ENCODE data around the gene TEX264. TPM values are rescaled to one million over a fixed set of nuclear protein-coding genes. Genes with fewer than 3 reads are reported as not detected.
"Not testable (repeated sequence)": the region's sequence is repeated elsewhere in the genome, so short reads cannot be mapped to it uniquely, and the experiment has no call there.

TEX264 gene
- total and polyA plus RNA-seq, 3 donors from 2014 or later, result 241 to 252 (median 251) TPM

DNA sequence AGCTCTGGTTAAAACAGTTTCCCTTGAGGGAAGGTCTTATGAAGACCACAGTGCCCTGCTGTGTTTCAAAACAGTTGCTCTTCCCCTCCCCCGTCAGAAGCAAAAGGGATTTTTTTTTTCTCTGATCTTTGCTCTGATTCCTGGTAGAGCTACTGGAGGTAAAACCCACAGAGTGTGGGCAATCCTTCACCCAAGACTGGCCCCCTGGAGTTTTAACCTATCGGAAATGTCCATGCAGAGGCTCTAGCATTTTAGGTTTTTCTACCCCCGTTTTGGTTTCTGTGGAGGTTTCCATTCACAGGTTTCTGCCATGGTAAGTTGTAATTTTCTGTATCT is 63.5 kb downstream of the TEX264 start:
- no peak for TF ChIP-seq POLR2A (IDR thresholded peaks at IDR 0.05)
- TF ChIP-seq, protein P1, sequence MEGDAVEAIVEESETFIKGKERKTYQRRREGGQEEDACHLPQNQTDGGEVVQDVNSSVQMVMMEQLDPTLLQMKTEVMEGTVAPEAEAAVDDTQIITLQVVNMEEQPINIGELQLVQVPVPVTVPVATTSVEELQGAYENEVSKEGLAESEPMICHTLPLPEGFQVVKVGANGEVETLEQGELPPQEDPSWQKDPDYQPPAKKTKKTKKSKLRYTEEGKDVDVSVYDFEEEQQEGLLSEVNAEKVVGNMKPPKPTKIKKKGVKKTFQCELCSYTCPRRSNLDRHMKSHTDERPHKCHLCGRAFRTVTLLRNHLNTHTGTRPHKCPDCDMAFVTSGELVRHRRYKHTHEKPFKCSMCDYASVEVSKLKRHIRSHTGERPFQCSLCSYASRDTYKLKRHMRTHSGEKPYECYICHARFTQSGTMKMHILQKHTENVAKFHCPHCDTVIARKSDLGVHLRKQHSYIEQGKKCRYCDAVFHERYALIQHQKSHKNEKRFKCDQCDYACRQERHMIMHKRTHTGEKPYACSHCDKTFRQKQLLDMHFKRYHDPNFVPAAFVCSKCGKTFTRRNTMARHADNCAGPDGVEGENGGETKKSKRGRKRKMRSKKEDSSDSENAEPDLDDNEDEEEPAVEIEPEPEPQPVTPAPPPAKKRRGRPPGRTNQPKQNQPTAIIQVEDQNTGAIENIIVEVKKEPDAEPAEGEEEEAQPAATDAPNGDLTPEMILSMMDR (IDR thresholded peaks at IDR 0.05), result no peak
- no peaks in the 10 kb centered on the region for H3K36me3 ChIP-seq (ENCODE audit: low read depth, missing control alignments)
- no peaks in the 10 kb centered on the region for H3K9me3 ChIP-seq
- H3K27ac ChIP-seq, result no peak overlapping the region
- no peaks in the 10 kb centered on the region for H3K27me3 ChIP-seq
- H3K4me3 ChIP-seq, result no peak overlapping the region
- H3K4me1 ChIP-seq, result no peaks in the 10 kb centered on the region
- no peak for DNase-seq
- intact Hi-C loops (cut with DNase I; ENCODE audit: low total_unique reads), result no loop called here
- WGBS, 2 donors, result 51 to 52% methylated on average over 3 of the region's 3 CpGs

DNA sequence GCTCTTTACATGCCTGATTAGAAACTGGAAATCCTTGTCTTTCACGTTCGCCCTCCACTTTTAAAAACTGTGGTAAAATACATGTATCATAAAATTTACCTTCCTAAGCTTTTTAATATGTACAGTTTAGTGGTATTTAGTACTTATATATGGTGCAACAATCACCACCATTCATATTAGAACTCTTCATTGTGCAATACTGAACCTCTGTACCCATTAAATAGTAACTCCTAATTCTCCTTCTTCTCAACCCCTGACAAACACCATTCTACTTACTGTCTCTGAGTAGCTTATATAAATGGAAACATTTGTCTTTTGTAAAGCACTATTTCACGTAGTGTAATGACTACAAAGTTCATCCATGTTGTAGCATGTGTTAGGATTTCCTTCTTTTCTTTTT is 64.0 kb downstream of the TEX264 start:
- Histone ChIP-seq H3K27ac (no peak overlapping the region), H3K36me3 (ENCODE audit: low read depth, missing control alignments) (no peaks in the 10 kb centered on the region), H3K4me3 (no peak overlapping the region), H3K9me3 (no peaks in the 10 kb centered on the region), H3K27me3 (no peaks in the 10 kb centered on the region), H3K4me1 (no peaks in the 10 kb centered on the region)
- no peak for TF ChIP-seq POLR2A (IDR thresholded peaks at IDR 0.05)
- TF ChIP-seq, protein P1 (IDR thresholded peaks at IDR 0.05), result no peak
- intact Hi-C loops (cut with DNase I; ENCODE audit: low total_unique reads), result no loop called here
- WGBS, 2 donors, result 84 to 85% methylated on average over 3 of the region's 3 CpGs
- DNase-seq, result no peak

DNA sequence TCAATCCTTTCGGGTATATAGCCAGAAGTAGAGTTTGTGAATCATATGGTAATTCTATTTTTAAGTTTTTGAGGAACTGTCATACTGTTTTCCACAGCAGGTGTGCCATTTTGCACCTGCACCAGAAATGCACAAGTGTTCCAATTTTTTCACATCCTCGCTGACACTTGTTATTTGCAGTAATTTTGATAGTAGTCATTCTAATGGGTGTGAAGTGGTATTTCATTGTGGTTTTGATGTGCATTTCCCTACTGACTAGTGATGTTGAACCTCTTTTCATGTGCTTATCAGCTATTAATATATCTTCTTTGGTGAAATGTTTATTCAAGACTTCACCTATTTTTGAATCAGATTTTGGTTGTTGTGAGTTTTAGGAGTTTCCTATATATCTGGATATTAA is 64.9 kb downstream of the TEX264 start:
- H3K36me3 ChIP-seq (ENCODE audit: low read depth, missing control alignments), result no peaks in the 10 kb centered on the region
- 71 to 91% methylated on average over 2 of the region's 2 CpGs for WGBS, 2 donors
- no peak for DNase-seq
- H3K27me3 ChIP-seq, result no peaks in the 10 kb centered on the region
- H3K4me3 ChIP-seq, result no peak overlapping the region
- no peak for TF ChIP-seq POLR2A (IDR thresholded peaks at IDR 0.05)
- TF ChIP-seq, protein P1 (IDR thresholded peaks at IDR 0.05), result no peak
- intact Hi-C loops (cut with DNase I; ENCODE audit: low total_unique reads), result no loop called here
- H3K27ac ChIP-seq, result no peak overlapping the region
- H3K9me3 ChIP-seq, result no peaks in the 10 kb centered on the region
- H3K4me1 ChIP-seq, result no peaks in the 10 kb centered on the region

DNA sequence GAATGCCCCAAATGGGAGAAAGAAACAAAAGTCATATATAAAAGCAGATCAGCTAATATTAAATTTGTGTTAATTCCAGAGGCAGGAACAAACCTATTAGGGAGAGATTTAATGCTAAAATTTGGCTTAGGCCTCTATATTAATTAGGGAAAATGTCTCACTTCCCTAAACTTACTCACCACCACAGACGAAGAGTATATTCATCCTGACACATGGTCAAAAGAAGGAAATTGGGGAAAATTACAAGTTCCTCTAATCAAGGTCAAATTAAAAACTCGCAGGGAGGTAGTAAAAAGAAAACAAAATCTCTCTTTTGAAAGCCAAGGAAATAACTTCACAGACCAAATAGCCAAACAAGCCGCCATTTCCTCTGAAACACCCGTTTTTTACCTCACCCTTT is 68.1 kb downstream of the TEX264 start:
- DNase-seq, result no peak
- 53 to 59% methylated on average over 4 of the region's 4 CpGs for WGBS, 2 donors
- Histone ChIP-seq H3K27ac (no peak overlapping the region), H3K4me1 (no peaks in the 10 kb centered on the region), H3K4me3 (no peak overlapping the region), H3K27me3 (no peaks in the 10 kb centered on the region), H3K36me3 (ENCODE audit: low read depth, missing control alignments) (no peaks in the 10 kb centered on the region), H3K9me3 (no peaks in the 10 kb centered on the region)
- intact Hi-C loops (cut with DNase I; ENCODE audit: low total_unique reads), result no loop called here
- TF ChIP-seq, protein P1 (IDR thresholded peaks at IDR 0.05), result no peak
- TF ChIP-seq POLR2A (IDR thresholded peaks at IDR 0.05), result no peak

DNA sequence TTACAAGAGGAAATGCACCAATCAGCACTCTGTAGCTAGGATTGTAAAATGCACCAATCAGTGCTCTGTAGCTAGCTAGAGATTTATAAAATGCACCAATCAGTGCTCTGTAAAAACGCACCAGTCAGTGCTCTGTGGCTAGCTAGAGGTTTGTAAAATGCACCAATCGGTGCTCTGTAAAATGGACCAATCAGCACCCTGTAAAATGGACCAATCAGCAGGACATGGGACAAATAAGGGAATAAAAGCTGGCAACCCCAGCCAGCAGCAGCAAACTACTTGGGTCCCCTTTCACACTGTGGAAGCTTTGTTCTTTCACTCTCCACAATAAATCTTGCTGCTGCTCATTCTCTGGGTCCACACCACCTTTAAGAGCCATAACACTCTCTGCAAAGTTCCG is 71.3 kb downstream of the TEX264 start:
- H3K4me1 ChIP-seq; H3K27me3 ChIP-seq; H3K27ac ChIP-seq; H3K9me3 ChIP-seq; H3K36me3 ChIP-seq (ENCODE audit: low read depth, missing control alignments); H3K4me3 ChIP-seq; DNase-seq; intact Hi-C loops (cut with DNase I; ENCODE audit: low total_unique reads): not testable (repeated sequence)
- WGBS, 2 donors, result 73% methylated on average over 3 of the region's 3 CpGs

DNA sequence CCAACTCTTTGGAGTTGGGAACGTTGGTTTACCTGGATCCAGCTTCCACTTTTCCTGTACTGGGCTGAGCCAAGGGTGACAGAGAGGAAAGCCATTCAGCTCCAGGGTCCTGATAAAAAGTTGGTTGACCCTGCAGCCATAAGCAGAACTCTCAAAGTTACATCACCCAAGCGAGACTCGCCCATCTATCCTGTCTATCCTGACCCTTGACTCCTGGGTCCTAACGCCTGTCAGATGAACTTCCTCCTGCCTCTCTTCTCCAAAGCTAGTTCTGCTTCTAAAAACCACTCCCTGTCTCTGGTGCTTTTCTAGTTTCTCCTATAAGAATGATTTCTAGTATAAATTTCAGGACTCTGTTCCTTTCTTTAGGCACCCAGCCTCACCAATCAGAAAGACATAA is 71.9 kb downstream of the TEX264 start:
- H3K4me1 ChIP-seq; H3K27ac ChIP-seq; DNase-seq; H3K36me3 ChIP-seq (ENCODE audit: low read depth, missing control alignments); intact Hi-C loops (cut with DNase I; ENCODE audit: low total_unique reads); H3K9me3 ChIP-seq; H3K27me3 ChIP-seq; H3K4me3 ChIP-seq: not testable (repeated sequence)
- WGBS, 2 donors, result 52 to 72% methylated on average over 4 of the region's 4 CpGs
